ENCODE results near the gene GNB5. TPM values are rescaled to one million over a fixed set of nuclear protein-coding genes. Genes with fewer than 3 reads are reported as not detected.
"Not testable (repeated sequence)": the region's sequence is repeated elsewhere in the genome, so short reads cannot be mapped to it uniquely, and the experiment has no call there.

The GNB5 gene
- total RNA-seq, 1 donor from 2014 or later = 10.1 TPM

DNA sequence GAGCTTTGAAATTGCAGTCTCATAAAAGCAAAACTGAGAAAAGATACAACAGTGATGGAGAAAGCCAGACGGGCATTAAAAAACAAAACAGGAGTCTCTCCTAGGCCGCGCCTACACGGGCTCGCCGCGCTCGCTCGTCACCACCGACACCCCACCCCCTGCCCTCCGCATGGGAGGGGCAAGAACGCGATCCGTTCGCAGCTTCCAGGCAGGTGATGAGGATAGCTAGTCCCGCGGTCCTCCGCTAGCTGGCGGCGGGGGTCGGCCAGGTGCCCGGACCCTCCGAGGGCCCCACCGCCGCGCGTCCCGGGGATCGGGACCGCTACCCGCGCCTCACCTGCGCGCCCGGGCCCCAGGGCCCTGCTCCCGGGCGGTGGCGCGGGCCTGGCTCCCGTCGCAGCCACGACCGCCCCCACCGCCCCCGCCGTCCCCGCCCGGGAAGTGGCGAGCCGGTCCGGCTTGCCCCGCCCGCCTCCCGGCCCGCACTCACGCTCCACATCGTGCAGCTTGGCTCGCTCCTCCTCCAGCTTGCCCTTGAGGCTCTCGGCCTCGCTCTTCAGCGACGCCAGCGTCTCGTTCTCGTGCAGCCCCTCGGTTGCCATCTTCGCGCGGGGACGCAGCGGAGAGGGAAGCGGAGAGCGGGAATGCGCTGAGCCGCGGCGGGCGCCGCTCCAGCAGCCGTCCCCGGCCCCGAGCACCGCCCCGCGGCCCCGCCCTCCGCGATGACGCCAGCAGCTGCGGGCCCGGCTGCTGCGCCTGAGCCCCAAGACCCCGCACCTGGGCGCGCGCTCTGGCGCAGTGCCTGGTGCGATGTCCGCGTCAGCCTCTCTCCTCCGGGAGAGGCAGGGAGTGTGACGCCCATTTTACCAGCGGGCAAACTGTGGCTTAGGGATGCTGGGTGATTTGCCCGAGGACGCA lies 11.7 kb downstream of the GNB5 start:
- peak; percentile 94 for ATAC-seq

DNA sequence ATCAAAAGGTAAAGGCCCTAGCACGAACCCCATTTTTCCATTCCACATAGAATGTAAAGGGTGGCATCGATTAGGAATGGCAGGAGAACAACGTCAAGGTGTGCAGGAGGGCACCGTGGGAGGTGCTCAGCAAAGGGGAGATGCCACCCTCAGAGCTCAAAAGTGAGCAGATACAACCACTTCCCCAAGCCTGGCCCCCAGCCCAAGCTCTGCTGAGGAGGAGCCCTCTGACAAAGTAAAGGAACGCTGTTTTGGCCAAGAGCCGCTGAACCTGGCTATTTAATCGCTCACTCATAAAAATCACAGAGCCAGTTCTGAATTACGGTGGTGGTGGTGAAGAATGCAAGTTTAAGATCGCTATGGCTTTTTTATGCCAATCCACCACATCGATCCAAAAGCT lies 12.4 kb downstream of the GNB5 start:
- DNase-seq (no peak), ATAC-seq (no peak)
- intact Hi-C loops (cut with micrococcal nuclease) = no loop called here

More for the DNA sequence above, 11.7 kb downstream of the GNB5 start:
- intact Hi-C loops (cut with micrococcal nuclease) = loop anchor here (5.0 kb wide), 1 partner anchor 48 kb away; no protein-coding TSS in a partner anchor
- peak; percentile 89 for DNase-seq

DNA sequence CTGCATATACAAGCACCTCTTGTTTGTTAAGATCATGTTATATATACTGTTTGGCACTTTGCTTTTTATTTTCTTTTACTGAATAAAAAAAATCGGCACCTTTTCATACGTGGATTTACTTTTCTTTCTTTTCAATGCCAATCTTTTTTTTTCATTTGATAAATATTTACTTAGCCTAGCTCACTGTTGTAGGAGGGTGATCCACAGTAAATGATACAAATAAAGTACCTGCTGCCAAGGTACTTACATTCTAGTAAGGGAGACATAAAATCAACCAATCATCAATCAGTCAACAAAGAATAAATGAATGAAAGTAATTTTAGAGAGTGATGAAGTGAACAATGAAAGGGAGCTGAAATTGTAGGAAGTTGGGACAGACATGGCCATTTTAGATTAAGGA lies 18.3 kb downstream of the GNB5 start:
- no peak for DNase-seq
- ATAC-seq = no peak
- intact Hi-C loops (cut with micrococcal nuclease) = no loop called here

DNA sequence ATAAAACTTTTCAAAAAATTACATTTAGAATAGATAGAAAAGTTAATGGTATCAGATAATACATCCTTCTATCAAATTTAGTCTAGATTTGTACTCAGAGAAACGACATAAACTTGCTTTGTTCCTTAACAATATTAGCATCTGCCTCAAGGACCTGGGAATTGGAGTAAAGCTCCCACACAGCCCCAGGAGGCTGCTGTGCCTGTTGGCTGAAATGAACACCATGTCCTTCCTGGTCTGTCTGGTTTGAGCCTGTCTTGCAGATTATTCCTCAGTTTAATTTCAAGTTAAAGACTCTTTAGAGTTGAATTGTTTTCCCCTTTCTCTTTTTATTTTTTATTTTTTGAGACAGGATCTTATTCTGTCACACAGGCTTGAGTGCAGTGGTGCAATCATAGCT lies 19.4 kb downstream of the GNB5 start:
- peak; percentile 43 for ATAC-seq
- no peak for DNase-seq
- intact Hi-C loops (cut with micrococcal nuclease) = no loop called here

DNA sequence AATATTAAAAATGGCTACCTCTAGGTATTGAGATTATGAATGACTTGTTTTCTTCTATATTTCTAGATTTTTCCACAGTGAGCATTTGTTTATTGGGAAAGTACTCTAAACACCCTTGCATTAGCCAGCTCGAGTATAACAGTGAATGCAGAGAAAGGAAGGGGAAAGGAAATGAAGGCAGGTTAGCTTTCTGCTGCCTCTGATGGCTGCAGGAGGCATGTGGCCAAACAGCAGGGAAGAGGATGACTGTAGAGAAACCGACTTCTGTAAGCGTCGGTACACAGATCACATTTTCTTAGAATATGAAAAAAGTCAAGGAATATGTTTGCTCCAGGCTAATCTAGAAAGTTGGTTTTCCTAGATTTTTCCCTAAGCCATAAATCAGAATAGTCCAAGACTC lies 19.8 kb downstream of the GNB5 start:
- no peak for ATAC-seq
- intact Hi-C loops (cut with micrococcal nuclease) = no loop called here
- DNase-seq = no peak

DNA sequence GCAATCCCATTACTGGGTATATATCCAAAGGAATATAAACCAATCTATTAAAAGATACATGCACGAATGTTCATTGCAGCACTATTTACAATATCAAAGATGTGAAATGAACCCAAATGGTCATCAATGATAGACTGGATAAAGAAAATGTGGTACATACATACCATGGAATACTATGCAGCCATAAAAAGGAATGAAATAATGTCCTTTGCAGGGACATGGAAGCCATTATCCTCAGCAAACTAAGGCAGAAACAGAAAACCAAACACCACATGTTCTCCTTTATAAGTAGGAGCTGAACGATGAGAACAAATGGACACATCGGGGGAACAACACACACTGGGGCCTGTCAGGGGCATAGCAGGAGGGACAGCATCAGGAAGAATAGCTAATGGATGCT lies 21.0 kb downstream of the GNB5 start:
- intact Hi-C loops (cut with micrococcal nuclease); ATAC-seq; DNase-seq: not testable (repeated sequence)

DNA sequence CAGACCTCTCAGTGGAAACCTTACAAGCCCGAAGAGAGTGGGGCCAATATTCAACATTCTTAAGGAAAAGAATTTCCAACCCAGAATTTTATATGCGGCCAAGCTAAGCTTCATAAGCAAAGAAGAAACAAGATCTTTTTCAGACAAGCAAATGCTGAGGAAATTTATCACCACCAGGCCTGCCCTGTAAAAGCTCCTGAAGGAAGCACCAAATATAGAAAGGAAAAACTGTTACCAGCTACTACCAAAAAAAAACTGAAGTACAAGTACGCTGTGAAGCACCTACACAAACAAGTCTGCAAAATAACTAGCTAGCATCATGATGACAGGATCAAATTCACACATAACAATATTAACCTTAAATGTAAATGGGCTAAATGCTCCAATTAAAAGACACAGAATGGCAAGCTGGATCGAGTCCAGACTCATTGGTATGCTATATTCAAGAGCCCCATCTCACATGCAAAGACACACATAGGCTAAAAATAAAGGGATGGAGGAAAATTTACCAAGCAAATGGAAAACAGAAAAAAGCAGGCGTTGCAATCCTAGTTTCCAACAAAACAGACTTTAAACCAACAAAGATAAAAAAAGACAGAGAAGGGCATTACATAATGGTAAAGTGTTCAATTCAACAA lies 25.6 kb downstream of the GNB5 start:
- intact Hi-C loops (cut with micrococcal nuclease); ATAC-seq; DNase-seq: not testable (repeated sequence)

DNA sequence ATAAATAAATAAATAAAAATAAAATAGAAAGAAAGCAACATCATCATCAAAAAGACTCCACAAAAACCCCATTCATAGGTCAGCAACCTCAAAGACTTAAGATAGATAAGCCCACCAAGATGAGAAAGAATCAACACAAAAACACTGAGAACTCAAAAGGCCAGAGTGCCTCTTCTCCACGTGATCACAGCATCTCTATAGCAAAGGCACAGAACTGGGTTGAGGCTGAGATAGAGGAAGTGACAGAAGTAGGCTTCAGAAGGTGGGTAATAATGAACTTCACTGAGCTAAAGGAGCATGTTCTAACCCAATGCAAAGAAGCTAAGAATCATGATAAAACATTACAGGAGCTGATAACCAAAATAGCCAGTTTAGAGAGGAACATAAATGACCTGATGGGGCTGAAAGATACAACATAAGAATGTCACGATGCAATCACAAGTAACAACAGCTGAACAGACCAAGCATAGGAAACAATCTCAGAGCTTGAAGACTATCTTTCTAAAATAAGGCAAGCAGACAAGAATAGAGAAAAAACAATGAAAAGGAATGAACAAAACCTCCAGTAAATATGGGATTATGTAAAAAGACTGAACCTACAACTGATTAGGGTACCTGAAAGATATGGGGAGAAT lies 26.4 kb downstream of the GNB5 start:
- no peak for ATAC-seq
- DNase-seq = no peak
- intact Hi-C loops (cut with micrococcal nuclease) = no loop called here

DNA sequence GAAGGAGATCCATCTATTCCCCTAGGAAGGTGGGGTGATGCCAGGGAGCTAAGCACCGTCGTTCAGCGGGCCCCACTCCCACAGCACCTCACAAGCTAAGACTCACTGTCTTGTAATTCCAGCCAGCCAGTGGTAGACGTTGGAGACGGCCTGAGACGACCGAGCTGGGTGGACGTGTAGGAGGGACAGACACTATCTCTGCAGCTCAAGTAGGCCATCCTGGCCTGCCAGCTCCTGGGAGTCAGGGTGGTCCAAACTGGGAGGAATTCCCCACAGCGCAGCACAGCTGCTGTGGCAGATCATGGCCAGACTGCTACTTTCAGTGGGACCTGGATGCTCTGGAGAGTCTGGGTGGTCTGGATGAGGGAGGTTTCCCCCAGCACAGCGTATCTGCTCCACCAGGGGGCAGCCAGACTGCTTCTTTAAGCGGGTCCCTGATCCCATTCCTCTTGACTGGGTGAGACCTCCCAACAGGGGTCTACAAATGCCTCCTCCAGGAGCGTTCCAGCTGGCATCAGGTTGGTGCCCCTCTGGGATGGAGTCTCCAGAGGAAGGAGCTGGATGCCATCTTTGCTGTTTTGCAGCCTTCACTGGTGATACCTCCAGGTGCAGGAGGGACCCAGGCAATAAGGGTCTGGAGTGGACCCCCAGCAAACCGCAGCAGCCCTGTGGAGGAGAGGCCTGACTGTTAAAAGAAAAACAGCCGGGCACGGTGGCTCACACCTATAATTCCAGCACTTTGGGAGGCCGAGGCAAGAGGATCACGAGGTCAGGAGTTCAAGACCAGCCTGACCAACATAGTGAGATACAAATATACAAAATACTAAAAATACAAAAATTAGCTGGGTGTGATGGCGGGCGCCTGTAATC lies 27.6 kb downstream of the GNB5 start:
- intact Hi-C loops (cut with micrococcal nuclease) = no loop called here
- ATAC-seq (no peak), DNase-seq (no peak)

DNA sequence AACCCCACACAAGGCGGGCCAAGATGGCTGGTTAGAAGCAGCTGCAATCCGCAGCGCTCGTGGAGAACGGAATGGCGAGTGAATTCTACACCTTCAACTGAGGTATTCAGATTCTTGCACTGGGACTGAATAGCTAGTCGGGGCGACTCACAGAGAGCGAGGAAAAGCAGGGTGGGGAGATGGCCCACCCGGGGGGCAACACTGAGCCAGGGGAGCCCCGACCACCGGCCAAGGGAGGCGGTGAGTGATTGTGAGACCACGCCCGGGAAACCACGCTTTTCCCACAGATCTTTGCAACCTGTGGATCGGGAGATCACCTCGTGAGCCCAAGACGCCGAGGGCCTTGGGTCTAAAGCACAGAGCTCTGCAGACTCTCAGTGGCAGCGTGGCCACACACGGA lies 28.3 kb downstream of the GNB5 start:
- intact Hi-C loops (cut with micrococcal nuclease) = no loop called here
- DNase-seq (no peak), ATAC-seq (no peak)

DNA sequence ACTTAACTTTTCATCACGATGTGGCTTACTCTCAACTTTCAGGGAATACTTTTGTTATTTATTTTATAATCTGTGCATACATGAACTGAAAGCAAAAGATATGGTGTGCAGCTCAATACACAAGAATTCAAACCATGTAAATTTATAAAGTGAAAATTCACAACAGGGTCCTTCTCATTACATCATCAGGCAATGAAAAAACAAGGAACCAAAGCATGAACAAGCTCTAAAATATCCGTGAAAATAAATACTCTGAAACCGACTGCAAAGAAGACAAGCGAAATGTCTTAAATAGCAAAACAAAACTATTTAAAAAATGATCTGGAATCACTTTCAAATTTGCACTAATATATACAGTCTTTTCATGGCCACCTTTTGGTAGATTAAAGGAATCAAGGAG lies 28.9 kb downstream of the GNB5 start:
- DNase-seq (no peak), ATAC-seq (no peak)
- intact Hi-C loops (cut with micrococcal nuclease) = no loop called here

DNA sequence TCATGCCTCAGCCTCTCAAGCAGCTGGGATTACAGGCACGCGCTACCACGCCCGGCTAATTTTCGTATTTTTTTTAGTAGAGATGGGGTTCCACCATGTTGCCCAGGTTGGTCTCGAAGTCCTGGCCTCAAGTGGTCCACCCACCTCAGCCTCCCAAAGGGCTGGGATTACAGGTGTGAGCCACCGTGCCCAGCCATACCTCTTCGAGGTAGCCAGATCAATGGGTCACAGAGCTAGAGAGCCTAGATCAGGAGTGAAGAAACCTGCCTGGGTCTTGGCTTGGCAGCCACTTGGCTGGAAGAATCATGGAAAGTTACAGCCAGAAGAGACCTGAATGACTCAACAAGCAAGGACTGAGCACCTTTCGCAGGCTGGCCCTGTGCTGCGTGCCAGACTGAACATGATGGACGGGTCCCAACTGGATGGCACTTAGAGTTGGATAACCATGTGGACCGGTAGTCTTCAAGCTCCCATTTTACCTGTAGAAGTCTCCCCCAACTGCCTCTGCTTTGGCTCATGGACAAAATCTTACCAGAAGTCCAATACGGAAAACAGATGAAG lies 29.7 kb downstream of the GNB5 start:
- intact Hi-C loops (cut with micrococcal nuclease) = no loop called here
- ATAC-seq (no peak), DNase-seq (no peak)

DNA sequence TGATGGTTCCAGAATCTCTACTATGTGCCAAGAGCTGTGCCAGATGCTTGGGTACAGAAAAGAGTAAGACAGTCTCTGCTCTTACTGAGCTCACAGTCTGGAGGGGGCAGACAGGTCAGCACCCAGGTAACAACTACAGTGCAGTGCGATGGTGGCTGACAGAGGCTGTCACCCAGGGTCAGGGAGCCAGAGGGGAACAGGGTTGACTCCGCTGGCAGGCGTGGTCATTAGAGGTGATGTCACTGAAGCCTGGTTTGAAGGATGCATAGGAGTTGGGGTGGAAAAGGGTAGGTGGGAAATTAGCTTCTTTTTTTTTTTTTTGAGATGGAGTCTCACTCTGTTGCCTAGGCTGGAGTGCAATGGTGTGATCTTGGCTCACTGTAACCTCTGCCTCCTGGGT lies 31.5 kb downstream of the GNB5 start:
- ATAC-seq = no peak
- no peak for DNase-seq
- intact Hi-C loops (cut with micrococcal nuclease) = no loop called here

DNA sequence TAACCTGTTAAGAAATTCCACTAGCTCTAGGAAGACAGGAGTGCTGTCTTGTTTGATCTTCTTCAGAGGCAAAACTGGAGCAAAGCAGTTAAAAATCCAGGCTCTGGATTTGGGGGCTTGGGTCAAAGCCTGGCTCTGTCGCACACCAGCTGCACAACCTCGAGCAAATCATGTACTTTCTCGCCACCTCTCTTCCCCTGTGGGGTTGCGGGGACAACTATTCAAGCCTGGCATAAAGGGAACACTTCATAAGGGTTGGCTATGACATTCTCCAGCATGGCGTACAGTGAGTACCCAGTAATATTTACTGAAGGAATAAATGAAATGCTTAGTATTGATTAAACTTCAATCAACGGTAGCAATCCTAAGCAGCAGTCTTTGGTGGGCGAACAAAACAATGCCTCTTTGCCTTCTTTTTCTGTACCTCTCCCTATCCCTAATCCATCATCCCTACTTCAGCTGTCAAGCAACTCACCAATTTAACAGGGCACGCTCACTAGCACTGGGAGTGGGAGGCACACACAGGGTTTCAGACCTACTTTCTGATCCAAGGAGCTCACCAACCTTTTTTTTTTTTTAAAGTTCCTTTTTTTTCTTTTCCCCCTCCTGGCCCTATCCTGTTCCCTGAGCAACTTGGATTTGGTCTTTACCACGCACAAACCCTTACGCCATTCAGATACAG lies 33.0 kb downstream of the GNB5 start:
- no peak for DNase-seq
- intact Hi-C loops (cut with micrococcal nuclease) = no loop called here
- no peak for ATAC-seq

DNA sequence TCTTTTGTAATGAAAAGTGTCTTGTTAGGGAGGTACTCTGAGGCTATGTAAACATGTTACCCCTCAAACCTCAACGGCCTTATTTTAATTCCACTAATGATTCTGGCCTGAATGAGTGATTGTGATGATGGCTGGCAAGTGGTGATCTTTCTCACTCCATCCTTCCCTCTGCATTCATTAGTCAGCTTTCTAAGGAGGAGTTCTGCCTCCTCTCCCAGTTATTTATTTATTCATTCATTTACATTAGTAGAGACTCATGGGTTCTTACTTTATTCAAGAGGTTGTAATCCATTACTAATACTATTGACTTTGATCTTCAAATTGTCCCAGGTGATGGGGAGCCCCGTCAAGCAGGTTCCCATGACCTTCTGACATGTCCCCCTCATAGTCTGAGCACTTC lies 35.3 kb downstream of the GNB5 start:
- DNase-seq = no peak

DNA sequence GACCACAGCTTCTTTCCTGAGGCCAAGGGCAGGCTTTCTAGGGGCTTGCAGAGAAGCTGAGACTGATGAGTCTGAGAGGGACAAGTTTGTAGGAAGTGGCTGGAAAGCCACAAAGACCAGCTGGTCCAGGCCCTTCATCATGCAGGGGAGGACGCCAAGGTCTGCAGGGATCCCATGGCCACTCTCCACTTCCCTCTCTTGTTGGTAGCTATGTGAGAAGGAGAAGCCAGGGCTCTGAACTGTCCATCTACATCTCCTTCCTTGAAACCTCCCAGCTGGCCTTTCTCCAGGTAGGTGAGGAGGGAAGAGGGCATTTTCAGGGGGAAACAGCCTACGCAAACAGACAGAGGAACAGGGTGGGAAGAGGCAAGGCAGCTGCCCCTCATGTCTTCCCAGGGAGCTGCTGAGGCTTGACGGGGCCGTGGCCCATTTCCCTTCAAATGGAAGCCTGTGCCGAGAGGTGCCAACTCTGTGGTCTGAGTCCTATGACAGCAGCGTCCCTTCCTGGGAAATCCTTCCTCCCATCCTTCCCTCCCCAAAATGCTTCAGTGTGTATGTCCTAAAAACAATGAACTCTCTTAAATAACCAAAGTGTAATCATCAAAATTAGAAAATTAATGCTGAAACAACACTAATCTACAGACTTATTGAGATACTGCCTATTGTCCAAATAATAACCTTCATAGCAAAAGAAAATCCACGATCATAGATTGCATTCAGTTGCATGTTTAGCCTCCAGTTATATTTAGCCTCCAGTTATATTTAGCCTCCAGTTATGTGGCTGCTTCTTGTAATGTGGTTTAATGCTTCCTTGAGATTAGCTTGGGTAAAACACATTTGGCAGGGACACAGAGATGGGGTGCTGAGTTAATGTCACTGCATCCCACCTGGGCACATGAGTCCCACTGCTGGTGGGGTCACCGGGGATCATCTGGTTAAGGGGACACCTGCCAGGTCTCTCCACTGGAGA lies 36.0 kb downstream of the GNB5 start:
- intact Hi-C loops (cut with micrococcal nuclease) = no loop called here
- DNase-seq = no peak
- no peak for ATAC-seq

More for the DNA sequence above, 35.3 kb downstream of the GNB5 start:
- no peak for ATAC-seq
- intact Hi-C loops (cut with micrococcal nuclease) = no loop called here
